Neural cell (in vitro differentiated cells): ENCODE measurements around the gene ARID1B. TPM values are rescaled to one million over a fixed set of nuclear protein-coding genes. Genes with fewer than 3 reads are reported as not detected.

Experiments used
- H2AFZ ChIP-seq: fragments of 200-600, 300-800 bp; sonication (generic), shearing (Covaris generic); 2 replicates; pipeline ENCODE4 v1.6.0; 2014; ENCODE audit warnings: low read depth, mild to moderate bottlenecking, antibody characterized with exemption, low read length, moderate library complexity
- H3F3A ChIP-seq: fragments of 200-600 bp; shearing (Covaris generic); 2 replicates; pipeline ENCODE4 v1.6.1; 2016; ENCODE audit warnings: mild to moderate bottlenecking, moderate library complexity, mixed read lengths, antibody characterized with exemption, low read length; ENCODE audit not compliant: insufficient read depth, poor library complexity, severe bottlenecking
- H3K27ac ChIP-seq: fragments of 200-600, 300-800 bp; sonication (generic), shearing (Covaris generic); 2 replicates; pipeline ENCODE4 v1.5.1; 2014; ENCODE audit warnings: mild to moderate bottlenecking, low read length, moderate library complexity
- H3K27me3 ChIP-seq: fragments of 300-800, 200-600 bp; sonication (generic), shearing (Covaris generic); 2 replicates; pipeline ENCODE4 v1.6.0; 2014; ENCODE audit warnings: mild to moderate bottlenecking, low read depth, low read length, moderate library complexity; ENCODE audit not compliant: insufficient read depth
- H3K36me3 ChIP-seq: fragments of 300-800, 200-600 bp; sonication (generic), shearing (Covaris generic); 2 replicates; pipeline ENCODE4 v1.5.1; 2014; ENCODE audit warnings: mild to moderate bottlenecking, antibody characterized with exemption, low read length, moderate library complexity; ENCODE audit not compliant: insufficient read depth
- H3K4me2 ChIP-seq: fragments of 300-800, 200-600 bp; sonication (generic), shearing (Covaris generic); 2 replicates; pipeline ENCODE4 v1.6.0; 2014; ENCODE audit warnings: mild to moderate bottlenecking, low read length
- H3K4me3 ChIP-seq: fragments of 300-800, 200-600 bp; sonication (generic), shearing (Covaris generic); 2 replicates; pipeline ENCODE4 v1.5.1; 2014; ENCODE audit warnings: mild to moderate bottlenecking, low read length, moderate library complexity
- H3K79me2 ChIP-seq: fragments of 200-600 bp; shearing (Covaris generic); replicated peaks from 2 replicates; pipeline ENCODE4 v1.6.0; 2014; ENCODE audit warnings: mild to moderate bottlenecking, low read length, moderate library complexity; ENCODE audit not compliant: insufficient read depth
- H3K9ac ChIP-seq: fragments of 300-800, 200-600 bp; sonication (generic), shearing (Covaris generic); 2 replicates; pipeline ENCODE4 v1.6.1; 2016; ENCODE audit warnings: mild to moderate bottlenecking, low read length, mixed read lengths
- H3K9me2 ChIP-seq: fragments of 200-600 bp; shearing (Covaris generic); 2 replicates; pipeline ENCODE4 v1.6.1; 2016; ENCODE audit warnings: mild to moderate bottlenecking, low read length, mixed read lengths; ENCODE audit not compliant: insufficient read depth
- H3K9me3 ChIP-seq: fragments of 200-600, 300-800 bp; sonication (generic), shearing (Covaris generic); 2 replicates; pipeline ENCODE4 v1.6.1; 2016; ENCODE audit warnings: mild to moderate bottlenecking, mixed run types, low read length, moderate library complexity, mixed read lengths
- H4K20me1 ChIP-seq: fragments of 200-600 bp; shearing (Covaris generic); 2 replicates; pipeline ENCODE4 v1.6.1; 2016; ENCODE audit warnings: mild to moderate bottlenecking, mixed run types; ENCODE audit not compliant: insufficient read depth
- EP300 ChIP-seq: fragments of 450-650 bp; conservative IDR thresholded peaks from 2 replicates; pipeline ENCODE4 v1.6.1; 2014; ENCODE audit warnings: antibody characterized with exemption, mild to moderate bottlenecking, moderate library complexity; ENCODE audit not compliant: poor library complexity, severe bottlenecking
- EZH2 ChIP-seq: fragments of 200-600, 300-800 bp; shearing (Covaris generic), sonication (generic); IDR thresholded peaks from 2 replicates; pipeline ENCODE4 v1.6.1; 2014; ENCODE audit warnings: antibody characterized with exemption, low read length, borderline replicate concordance, mild to moderate bottlenecking; ENCODE audit not compliant: insufficient read depth, poor library complexity, severe bottlenecking
- MXI1 ChIP-seq: fragments of 450-650 bp; conservative IDR thresholded peaks from 2 replicates; pipeline ENCODE4 v1.6.1; 2014; ENCODE audit warnings: antibody characterized with exemption, mild to moderate bottlenecking; ENCODE audit not compliant: poor library complexity, severe bottlenecking
- POLR2AphosphoS5 ChIP-seq: IDR thresholded peaks from 2 replicates; pipeline ENCODE4 v1.6.1; 2012
- RAD21 ChIP-seq: fragments of 450-650 bp; conservative IDR thresholded peaks from 2 replicates; pipeline ENCODE4 v1.6.1; 2014; ENCODE audit warnings: antibody characterized with exemption, mild to moderate bottlenecking, moderate library complexity
- SMC3 ChIP-seq: fragments of 450-650 bp; conservative IDR thresholded peaks from 2 replicates; pipeline ENCODE4 v1.6.1; 2014; ENCODE audit warnings: antibody characterized with exemption, mild to moderate bottlenecking, moderate library complexity; ENCODE audit not compliant: poor library complexity
- TAF1 ChIP-seq: IDR thresholded peaks from 2 replicates; pipeline ENCODE4 v1.6.1; 2012; ENCODE audit warnings: low read depth
- polyA plus RNA-seq: library from polyadenylated mRNA; depleted of rRNA; stranded (reverse); fragments of >200 nt; gene quantifications from 2 replicates; pipeline ENCODE4 v1.2.3, GENCODE V29; 2014
- TF ChIP-seq, protein P1 (sequence below): fragments of 450-650 bp; IDR thresholded peaks from 2 replicates; pipeline ENCODE4 v1.5.1; 2014; ENCODE audit warnings: antibody characterized with exemption, mild to moderate bottlenecking, moderate library complexity; ENCODE audit not compliant: poor library complexity, severe bottlenecking
- TF ChIP-seq, protein P2 (sequence below): IDR thresholded peaks from 2 replicates; pipeline ENCODE4 v1.6.1; 2012; ENCODE audit warnings: borderline replicate concordance

ARID1B gene
- polyA plus RNA-seq, 1 donor from 2014 or later: 35.0 TPM

DNA sequence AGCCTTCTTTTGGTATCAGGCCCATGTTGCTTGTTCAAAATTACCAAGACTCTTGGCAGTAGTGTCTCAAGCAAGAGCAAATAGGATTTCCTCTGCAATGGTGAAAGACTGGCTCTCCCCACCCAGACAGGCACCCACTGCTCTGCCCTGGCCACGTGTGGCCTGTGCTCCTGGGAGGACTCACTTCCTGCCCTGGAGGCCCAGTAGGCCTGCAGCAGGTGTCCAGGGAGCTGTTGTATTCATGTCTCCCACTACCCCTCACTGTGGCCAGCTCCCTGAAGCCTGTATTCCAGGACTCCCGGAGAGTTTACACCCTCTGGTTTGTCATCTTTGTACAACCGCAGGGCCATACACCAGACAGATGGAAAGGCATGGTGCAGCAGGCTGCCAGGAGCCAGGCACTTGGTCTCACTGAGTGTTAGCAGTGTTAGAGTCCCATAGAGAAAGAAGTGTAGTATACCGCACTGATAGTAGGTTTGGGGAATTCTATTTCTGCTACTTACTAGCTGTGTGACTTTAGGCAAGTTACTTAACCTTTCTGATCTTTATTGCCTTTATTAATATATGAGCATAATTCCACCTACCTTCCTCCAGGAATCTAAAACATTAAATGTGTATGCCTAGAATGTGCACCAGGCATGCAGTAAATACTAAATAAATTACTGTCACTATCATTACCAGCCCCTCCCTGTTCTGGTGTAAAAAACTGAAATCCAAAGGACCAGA, 386.4 kb downstream of the ARID1B start:
- no peak overlapping the region for H3K27ac ChIP-seq
- no peaks in the 10 kb centered on the region for H3K9me3 ChIP-seq
- peaks cover 7% of the 10 kb centered on the region for H3K36me3 ChIP-seq
- no peaks in the 10 kb centered on the region for H3F3A ChIP-seq
- H4K20me1 ChIP-seq: no peaks in the 10 kb centered on the region
- H3K9me2 ChIP-seq: no peaks in the 10 kb centered on the region
- no peak overlapping the region for H3K4me3 ChIP-seq
- H3K9ac ChIP-seq: no peak overlapping the region
- no peak overlapping the region for H2AFZ ChIP-seq
- no peaks in the 10 kb centered on the region for H3K79me2 ChIP-seq
- H3K27me3 ChIP-seq: no peaks in the 10 kb centered on the region
- TF ChIP-seq EZH2: no peak
- TF ChIP-seq MXI1: no peak
- H3K4me2 ChIP-seq: no peak overlapping the region

DNA sequence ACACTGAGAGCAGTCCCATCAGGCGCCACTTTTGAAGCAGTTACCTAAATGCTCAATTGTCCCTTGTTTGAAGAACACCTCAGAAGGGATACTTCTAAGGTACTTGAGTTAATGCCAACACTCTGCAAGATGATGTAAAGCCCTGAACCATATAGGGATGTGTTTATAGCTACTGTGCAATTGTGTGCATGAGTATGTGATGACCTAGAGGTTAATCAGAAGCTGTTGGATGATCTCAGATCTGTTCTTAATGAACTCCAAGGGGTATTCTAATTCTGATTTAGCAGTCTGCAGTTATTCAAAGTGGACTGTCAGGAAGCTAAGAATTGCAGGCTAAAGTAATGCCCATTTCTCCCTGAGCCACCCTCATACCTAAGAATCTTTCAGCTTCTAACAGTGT, 387.8 kb downstream of the ARID1B start:
- Histone ChIP-seq H3K4me2 (no peak overlapping the region), H3K9ac (no peak overlapping the region), H3F3A (no peaks in the 10 kb centered on the region), H3K36me3 (peaks cover 7% of the 10 kb centered on the region), H3K79me2 (no peaks in the 10 kb centered on the region), H2AFZ (no peak overlapping the region), H3K9me2 (no peaks in the 10 kb centered on the region), H3K27me3 (no peaks in the 10 kb centered on the region), H4K20me1 (no peaks in the 10 kb centered on the region), H3K9me3 (no peaks in the 10 kb centered on the region), H3K27ac (no peak overlapping the region), H3K4me3 (no peak overlapping the region)
- TF ChIP-seq SMC3 (no peak), EP300 (no peak), EZH2 (no peak), RAD21 (no peak), TAF1 (no peak), POLR2AphosphoS5 (no peak), MXI1 (no peak)
- TF ChIP-seq, protein P1, sequence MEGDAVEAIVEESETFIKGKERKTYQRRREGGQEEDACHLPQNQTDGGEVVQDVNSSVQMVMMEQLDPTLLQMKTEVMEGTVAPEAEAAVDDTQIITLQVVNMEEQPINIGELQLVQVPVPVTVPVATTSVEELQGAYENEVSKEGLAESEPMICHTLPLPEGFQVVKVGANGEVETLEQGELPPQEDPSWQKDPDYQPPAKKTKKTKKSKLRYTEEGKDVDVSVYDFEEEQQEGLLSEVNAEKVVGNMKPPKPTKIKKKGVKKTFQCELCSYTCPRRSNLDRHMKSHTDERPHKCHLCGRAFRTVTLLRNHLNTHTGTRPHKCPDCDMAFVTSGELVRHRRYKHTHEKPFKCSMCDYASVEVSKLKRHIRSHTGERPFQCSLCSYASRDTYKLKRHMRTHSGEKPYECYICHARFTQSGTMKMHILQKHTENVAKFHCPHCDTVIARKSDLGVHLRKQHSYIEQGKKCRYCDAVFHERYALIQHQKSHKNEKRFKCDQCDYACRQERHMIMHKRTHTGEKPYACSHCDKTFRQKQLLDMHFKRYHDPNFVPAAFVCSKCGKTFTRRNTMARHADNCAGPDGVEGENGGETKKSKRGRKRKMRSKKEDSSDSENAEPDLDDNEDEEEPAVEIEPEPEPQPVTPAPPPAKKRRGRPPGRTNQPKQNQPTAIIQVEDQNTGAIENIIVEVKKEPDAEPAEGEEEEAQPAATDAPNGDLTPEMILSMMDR: no peak
- TF ChIP-seq, protein P2, sequence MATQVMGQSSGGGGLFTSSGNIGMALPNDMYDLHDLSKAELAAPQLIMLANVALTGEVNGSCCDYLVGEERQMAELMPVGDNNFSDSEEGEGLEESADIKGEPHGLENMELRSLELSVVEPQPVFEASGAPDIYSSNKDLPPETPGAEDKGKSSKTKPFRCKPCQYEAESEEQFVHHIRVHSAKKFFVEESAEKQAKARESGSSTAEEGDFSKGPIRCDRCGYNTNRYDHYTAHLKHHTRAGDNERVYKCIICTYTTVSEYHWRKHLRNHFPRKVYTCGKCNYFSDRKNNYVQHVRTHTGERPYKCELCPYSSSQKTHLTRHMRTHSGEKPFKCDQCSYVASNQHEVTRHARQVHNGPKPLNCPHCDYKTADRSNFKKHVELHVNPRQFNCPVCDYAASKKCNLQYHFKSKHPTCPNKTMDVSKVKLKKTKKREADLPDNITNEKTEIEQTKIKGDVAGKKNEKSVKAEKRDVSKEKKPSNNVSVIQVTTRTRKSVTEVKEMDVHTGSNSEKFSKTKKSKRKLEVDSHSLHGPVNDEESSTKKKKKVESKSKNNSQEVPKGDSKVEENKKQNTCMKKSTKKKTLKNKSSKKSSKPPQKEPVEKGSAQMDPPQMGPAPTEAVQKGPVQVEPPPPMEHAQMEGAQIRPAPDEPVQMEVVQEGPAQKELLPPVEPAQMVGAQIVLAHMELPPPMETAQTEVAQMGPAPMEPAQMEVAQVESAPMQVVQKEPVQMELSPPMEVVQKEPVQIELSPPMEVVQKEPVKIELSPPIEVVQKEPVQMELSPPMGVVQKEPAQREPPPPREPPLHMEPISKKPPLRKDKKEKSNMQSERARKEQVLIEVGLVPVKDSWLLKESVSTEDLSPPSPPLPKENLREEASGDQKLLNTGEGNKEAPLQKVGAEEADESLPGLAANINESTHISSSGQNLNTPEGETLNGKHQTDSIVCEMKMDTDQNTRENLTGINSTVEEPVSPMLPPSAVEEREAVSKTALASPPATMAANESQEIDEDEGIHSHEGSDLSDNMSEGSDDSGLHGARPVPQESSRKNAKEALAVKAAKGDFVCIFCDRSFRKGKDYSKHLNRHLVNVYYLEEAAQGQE: no peak
